HepG2 (cell line): ENCODE data around the gene ENG. TPM values are rescaled to one million over a fixed set of nuclear protein-coding genes. Genes with fewer than 3 reads are reported as not detected.

Experiments
- ATAC-seq: fragments of 200-7000 bp; cut with Tn5 transposase; 3 replicates; pipeline ENCODE4 v1.9.1; 2020; ENCODE audit warnings: mild to moderate bottlenecking, moderate library complexity
- BruUV-seq: library from RNA; stranded (reverse); fragments of 400-500 nt; replicated peaks from 2 replicates; lab custom pipeline; 2021; lab: Mats Ljungman, UMichigan
- CTCF ChIA-PET: fragments of 300-600 bp; formaldehyde crosslinking; extraction: SDS; loops from one replicate; lab custom pipeline; 2021; ENCODE audit warnings: low total read pairs, inconsistent platforms, low intra/inter-chr PET ratio; lab: Yijun Ruan, JAX
- POLR2A ChIA-PET: fragments of 350-600 bp; sonication (Branson Sonifier 250); formaldehyde crosslinking; loops from one replicate; lab custom pipeline; 2020; ENCODE audit warnings: antibody characterized with exemption, inconsistent platforms; lab: Yijun Ruan, JAX
- DNase-seq: peaks from one replicate; pipeline ENCODE4 v3.0.0-alpha.2; 2015; ENCODE audit warnings: low spot score
- FAIRE-seq: peaks from 3 replicates; lab custom pipeline; 2011; peaks lifted over from hg19 to GRCh38; lab: Jason Lieb, UNC
- H2AFZ ChIP-seq: one replicate; pipeline ENCODE4 v1.6.1; 2011; ENCODE audit warnings: low read length, inconsistent platforms
- H3K27ac ChIP-seq: fragments of 300-600 bp; 3 replicates; pipeline ENCODE4 v1.8.0; 2011; ENCODE audit warnings: mixed run types, mild to moderate bottlenecking, mixed read lengths, low read length, inconsistent platforms; ENCODE audit not compliant: insufficient read depth; ENCODE audit errors: extremely low read length
- H3K27me3 ChIP-seq, 2 experiments: fragments of 200-600 bp in 1 of 2; 2 replicates in 1 of 2; 3 replicates in 1 of 2; pipeline versions ENCODE4 v1.6.0 to v1.8.0; 2011; ENCODE audit warnings: low read length in 2 of 2, mild to moderate bottlenecking in 2 of 2, moderate library complexity in 2 of 2, inconsistent platforms in 1 of 2; ENCODE audit not compliant: insufficient read depth in 2 of 2, control insufficient read depth in 1 of 2
- H3K36me3 ChIP-seq, 2 experiments: fragments of 200-600 bp in 1 of 2; replicated peaks in 1 of 2; 2 replicates in 1 of 2; 3 replicates in 1 of 2; pipeline versions ENCODE4 v1.5.1 to v1.8.0; 2011; ENCODE audit warnings: low read length in 2 of 2, inconsistent platforms in 1 of 2; ENCODE audit not compliant: insufficient read depth in 2 of 2, control insufficient read depth in 1 of 2
- H3K4me1 ChIP-seq: 2 replicates; pipeline ENCODE4 v1.5.1; 2012; ENCODE audit warnings: low read length, inconsistent platforms; ENCODE audit not compliant: insufficient read depth
- H3K4me2 ChIP-seq: 2 replicates; pipeline ENCODE4 v1.6.0; 2011; ENCODE audit warnings: low read depth, low read length, inconsistent platforms
- H3K4me3 ChIP-seq, 3 experiments: fragments of 200-600 bp in 1 of 3; sonication (generic), shearing (Covaris generic) in 1 of 3; replicated peaks in 1 of 3; 2 replicates each; pipeline ENCODE4 v1.5.1; 2011 to 2016; ENCODE audit warnings: low read length in 3 of 3, inconsistent platforms in 2 of 3, low read depth in 2 of 3, mild to moderate bottlenecking in 2 of 3, control low read depth in 1 of 3, mixed read lengths in 1 of 3; ENCODE audit not compliant: insufficient read depth in 1 of 3
- H3K79me2 ChIP-seq: one replicate; pipeline ENCODE4 v1.6.1; 2011; ENCODE audit warnings: low read length, inconsistent platforms; ENCODE audit not compliant: insufficient read depth
- H3K9ac ChIP-seq: 2 replicates; pipeline ENCODE4 v1.6.0; 2011; ENCODE audit warnings: mild to moderate bottlenecking, low read depth, low read length, inconsistent platforms; ENCODE audit not compliant: insufficient read depth
- H3K9me3 ChIP-seq: 2 replicates; pipeline ENCODE4 v1.5.1; 2012; ENCODE audit warnings: mild to moderate bottlenecking, low read length
- H4K20me1 ChIP-seq: 2 replicates; pipeline ENCODE4 v1.6.0; 2011; ENCODE audit warnings: inconsistent platforms, mild to moderate bottlenecking, low read length, moderate library complexity; ENCODE audit not compliant: insufficient read depth
- RBFOX2 ChIP-seq: fragments of 200-400 bp; formaldehyde crosslinking; IDR thresholded peaks from 2 replicates; pipeline ENCODE4 v1.6.1; 2017; ENCODE audit warnings: low read depth, mild to moderate bottlenecking, low read length
- WGBS: methylation state at CpG from one replicate; pipeline ENCODE4 v1.1.6; 2017; ENCODE audit warnings: low lambda C conversion rate; 5-methylcytosine and 5-hydroxymethylcytosine counted together
- in situ Hi-C: cut with HindIII; loops from 2 replicates; pipeline ENCODE4 v1.10.0; 2017; ENCODE audit warnings: low pct_unique_long_range_greater_than_20kb; ENCODE audit not compliant: extremely low pct_ligation_motif_present
- intact Hi-C: fragments of 100-400 bp; cut with micrococcal nuclease; formaldehyde crosslinking; loops from one replicate; pipeline ENCODE4 v1.10.0; 2022; ENCODE audit not compliant: unreplicated experiment
- polyA plus RNA-seq, 8 experiments: library from polyadenylated mRNA; depleted of rRNA in 3 of 8; stranded (reverse) in 7 of 8; unstranded in 1 of 8; fragments of >200 nt; fragmentation: Illumina TruSeq in 4 of 8; extraction: Trizol in 4 of 8; gene quantifications; 2 replicates each; pipeline versions ENCODE4 v1.2.1 to v1.2.3, GENCODE V29; 2011 to 2016; ENCODE audit warnings: low read depth in 4 of 8, missing spikeins in 1 of 8, mixed read lengths in 1 of 8; ENCODE audit not compliant: insufficient read depth in 1 of 8
- total RNA-seq, 5 experiments: library from RNA; depleted of rRNA; stranded (reverse); fragments of >200 nt; fragmentation: Illumina TruSeq; extraction: Trizol; gene quantifications; 2 replicates each; pipeline ENCODE4 v1.2.3, GENCODE V29; 2016; ENCODE audit warnings: low read depth in 1 of 5
- TF ChIP-seq, protein P1 (sequence below), 2 experiments: sonication (generic) in 1 of 2; formaldehyde crosslinking in 1 of 2; IDR thresholded peaks; 2 replicates each; pipeline versions ENCODE4 v1.4.0 to v1.6.1; 2016 to 2020; ENCODE audit warnings: borderline replicate concordance in 1 of 2, low read depth in 1 of 2, mild to moderate bottlenecking in 1 of 2, missing genetic modification reagents in 1 of 2

ENG gene
- total and polyA plus RNA-seq, 2 of the 13 experiments (the other 11 are each of a cell fraction or from before 2014, with no cell fraction given) = 0.02 to 1.1 TPM

DNA sequence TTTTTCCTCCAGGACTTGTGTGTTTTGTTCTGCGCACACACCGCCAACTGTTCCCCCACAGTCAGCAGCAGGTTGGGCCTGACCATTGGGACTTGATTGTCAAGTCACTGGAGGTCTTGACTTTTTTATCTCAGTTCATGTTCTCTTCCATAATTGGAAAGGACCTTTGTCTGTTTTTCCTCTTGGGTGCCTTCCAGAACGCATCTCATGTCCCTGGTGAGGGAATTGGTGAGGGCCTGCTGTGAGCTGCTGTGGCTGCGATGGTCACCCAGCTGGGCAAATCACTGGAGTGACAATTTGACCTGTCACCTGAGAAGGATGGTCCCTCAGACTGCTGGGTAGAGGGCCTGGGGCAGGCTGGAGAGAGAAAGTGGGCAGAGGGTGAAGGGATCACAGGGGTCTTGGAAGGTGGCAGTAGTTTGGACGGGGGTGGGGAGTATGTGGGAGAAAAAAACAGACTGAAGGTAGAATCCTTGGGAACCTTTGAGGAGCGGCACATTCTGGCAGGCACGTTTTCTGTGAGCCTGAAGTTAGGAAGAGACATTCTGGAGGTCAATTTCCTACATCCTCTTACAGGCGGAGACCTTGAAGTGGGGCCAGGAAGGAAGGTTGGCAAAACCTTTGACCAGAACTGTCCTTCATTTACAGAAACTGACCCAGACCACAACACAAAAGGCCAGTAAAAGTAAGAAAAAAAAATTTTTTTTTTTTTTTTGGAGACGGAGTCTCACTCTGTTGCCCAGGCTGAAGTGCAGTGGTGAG, 64.2 kb downstream of the ENG start:
- FAIRE-seq (no peak), ATAC-seq (no peak), DNase-seq (no peak)
- no peaks in the 10 kb centered on the region for H3K9me3 ChIP-seq
- TF ChIP-seq, protein P1, sequence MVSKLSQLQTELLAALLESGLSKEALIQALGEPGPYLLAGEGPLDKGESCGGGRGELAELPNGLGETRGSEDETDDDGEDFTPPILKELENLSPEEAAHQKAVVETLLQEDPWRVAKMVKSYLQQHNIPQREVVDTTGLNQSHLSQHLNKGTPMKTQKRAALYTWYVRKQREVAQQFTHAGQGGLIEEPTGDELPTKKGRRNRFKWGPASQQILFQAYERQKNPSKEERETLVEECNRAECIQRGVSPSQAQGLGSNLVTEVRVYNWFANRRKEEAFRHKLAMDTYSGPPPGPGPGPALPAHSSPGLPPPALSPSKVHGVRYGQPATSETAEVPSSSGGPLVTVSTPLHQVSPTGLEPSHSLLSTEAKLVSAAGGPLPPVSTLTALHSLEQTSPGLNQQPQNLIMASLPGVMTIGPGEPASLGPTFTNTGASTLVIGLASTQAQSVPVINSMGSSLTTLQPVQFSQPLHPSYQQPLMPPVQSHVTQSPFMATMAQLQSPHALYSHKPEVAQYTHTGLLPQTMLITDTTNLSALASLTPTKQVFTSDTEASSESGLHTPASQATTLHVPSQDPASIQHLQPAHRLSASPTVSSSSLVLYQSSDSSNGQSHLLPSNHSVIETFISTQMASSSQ (IDR thresholded peaks at IDR 0.05; ENCODE audit: low read depth) = no peak
- TF ChIP-seq, protein P1 (CRISPR knock-in tag; IDR thresholded peaks at IDR 0.05; ENCODE audit: borderline replicate concordance) = no peak
- 0 out of 2 replicates have a peak, but pooled peaks have one; percentile 35 for TF ChIP-seq RBFOX2
- H3K4me3 ChIP-seq = no peak overlapping the region
- POLR2A ChIA-PET = no interaction called here
- intact Hi-C loops (no loop called here), in situ Hi-C loops (no loop called here)
- no peak overlapping the region for H3K9ac ChIP-seq
- H2AFZ ChIP-seq = no peak overlapping the region
- peaks cover 25% of the 10 kb centered on the region for H4K20me1 ChIP-seq
- TSS peak; percentile 2 for BruUV-seq
- H3K36me3 ChIP-seq = peaks cover 24 to 41% of the 10 kb centered on the region in 2 experiments
- H3K27me3 ChIP-seq = no peaks in the 10 kb centered on the region
- WGBS = 98% methylated on average over 9 of the region's 9 CpGs
- peaks cover 19% of the 10 kb centered on the region for H3K79me2 ChIP-seq
- H3K27ac ChIP-seq = no peak overlapping the region
- CTCF ChIA-PET = interaction anchor here (0.6 kb wide), 1 partner anchor 112 kb away, joined by 3 read pairs; no protein-coding TSS in a partner anchor
- peaks cover 31% of the 10 kb centered on the region for H3K4me1 ChIP-seq
- H3K4me2 ChIP-seq = no peak overlapping the region
